OCI-LY1 (cell line): Measurements from ENCODE around the gene GOLPH3.

Source experiments
- H2AFZ ChIP-seq: fragments of 200-600 bp; sonication (generic), shearing (Covaris generic); 2 replicates; pipeline ENCODE4 v1.6.0; 2014; ENCODE audit warnings: antibody characterized with exemption, mild to moderate bottlenecking, low read length
- H3F3A ChIP-seq: fragments of 200-600 bp; sonication (generic), shearing (Covaris generic); 2 replicates; pipeline ENCODE4 v1.6.0; 2014; ENCODE audit warnings: mild to moderate bottlenecking, antibody characterized with exemption, low read length, moderate library complexity; ENCODE audit not compliant: insufficient read depth
- H3K27ac ChIP-seq: fragments of 200-600 bp; sonication (generic); 2 replicates; pipeline ENCODE4 v1.5.1; 2014; ENCODE audit warnings: low read length, mixed run types, mild to moderate bottlenecking, low read depth; ENCODE audit not compliant: poor library complexity, severe bottlenecking
- H3K27me3 ChIP-seq: fragments of 200-600 bp; sonication (generic); 2 replicates; pipeline ENCODE4 v1.6.0; 2014; ENCODE audit warnings: antibody characterized with exemption, mild to moderate bottlenecking, low read length, moderate library complexity; ENCODE audit not compliant: insufficient read depth
- H3K36me3 ChIP-seq: fragments of 200-600 bp; sonication (generic); 2 replicates; pipeline ENCODE4 v1.6.1; 2014; ENCODE audit warnings: mild to moderate bottlenecking, antibody characterized with exemption, low read length, moderate library complexity, mixed read lengths; ENCODE audit not compliant: insufficient read depth
- H3K4me1 ChIP-seq: fragments of 200-600 bp; sonication (generic); 2 replicates; pipeline ENCODE4 v1.5.1; 2014; ENCODE audit warnings: mild to moderate bottlenecking, low read length, moderate library complexity; ENCODE audit not compliant: insufficient read depth, severe bottlenecking
- H3K4me2 ChIP-seq: fragments of 200-600 bp; sonication (generic), shearing (Covaris generic); 2 replicates; pipeline ENCODE4 v1.6.1; 2014; ENCODE audit warnings: low read length
- H3K4me3 ChIP-seq: fragments of 200-600 bp; sonication (generic); 2 replicates; pipeline ENCODE4 v1.5.1; 2014; ENCODE audit warnings: low read length, low read depth, mild to moderate bottlenecking, mixed read lengths; ENCODE audit not compliant: poor library complexity, severe bottlenecking
- H3K79me2 ChIP-seq: fragments of 200-600 bp; shearing (Covaris generic); 2 replicates; pipeline ENCODE4 v1.6.1; 2016; ENCODE audit warnings: mixed run types, low read length, mixed read lengths; ENCODE audit not compliant: insufficient read depth
- H3K9ac ChIP-seq: fragments of 200-600 bp; sonication (generic), shearing (Covaris generic); 2 replicates; pipeline ENCODE4 v1.6.1; 2014; ENCODE audit warnings: mild to moderate bottlenecking, low read length, mixed read lengths
- H3K9me2 ChIP-seq: fragments of 200-600 bp; sonication (generic), shearing (Covaris generic); 2 replicates; pipeline ENCODE4 v1.6.1; 2014; ENCODE audit warnings: low read depth, mild to moderate bottlenecking, low read length, mixed read lengths
- H3K9me3 ChIP-seq: fragments of 200-600 bp; shearing (Covaris generic); 2 replicates; pipeline ENCODE4 v1.6.1; 2014; ENCODE audit warnings: low read length, mixed read lengths
- H4K20me1 ChIP-seq: fragments of 200-600 bp; sonication (generic), shearing (Covaris generic); 2 replicates; pipeline ENCODE4 v1.6.0; 2016; ENCODE audit warnings: mild to moderate bottlenecking, low read length; ENCODE audit not compliant: insufficient read depth
- EZH2 ChIP-seq: fragments of 200-600 bp; sonication (generic), shearing (Covaris generic); IDR thresholded peaks from 2 replicates; pipeline ENCODE4 v1.8.0; 2017; ENCODE audit warnings: borderline replicate concordance, mixed run types, mild to moderate bottlenecking, antibody characterized with exemption, low read length, moderate library complexity, mixed read lengths
- TF ChIP-seq, protein P1 (sequence below): fragments of 200-600 bp; sonication (generic), shearing (Covaris generic); IDR thresholded peaks from 2 replicates; pipeline ENCODE4 v1.5.1; 2017; ENCODE audit warnings: mild to moderate bottlenecking, antibody characterized with exemption, low read length, moderate library complexity, mixed read lengths

The GOLPH3 gene

DNA sequence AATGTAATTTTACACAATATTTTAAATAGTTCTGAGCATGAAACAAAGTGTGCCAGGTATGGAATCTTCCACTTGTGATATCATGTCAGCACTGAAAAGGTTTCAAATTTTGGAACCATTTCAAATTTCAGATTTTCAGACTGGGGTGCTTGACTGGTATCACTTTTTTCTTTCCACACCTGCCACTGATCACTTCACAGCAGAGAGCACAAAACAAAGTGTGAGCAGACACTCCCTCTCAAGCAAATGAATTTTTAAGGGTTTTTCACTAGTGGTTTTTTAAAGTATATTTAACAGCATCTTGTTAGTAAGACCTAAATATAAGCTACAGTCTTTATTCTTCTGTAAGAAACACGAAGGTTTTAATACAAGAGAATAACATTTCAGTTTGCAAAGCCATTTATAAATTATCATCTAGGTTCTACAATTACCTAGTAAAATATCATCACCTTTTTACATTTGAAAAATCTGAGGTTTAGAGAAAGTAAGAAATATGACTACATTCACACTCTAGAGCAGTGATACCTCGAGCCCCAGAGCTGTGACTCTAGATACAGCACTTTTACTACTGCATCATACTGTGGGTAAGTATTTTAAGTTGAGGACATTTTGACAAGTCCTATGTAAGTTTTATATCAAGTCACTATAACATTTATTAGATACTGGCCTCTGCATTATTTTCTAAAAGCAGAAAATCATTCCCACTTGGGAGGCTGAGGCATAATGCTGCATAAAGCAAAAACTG is 14.6 kb downstream of the GOLPH3 start:
- Histone ChIP-seq H3K27me3 (no peaks in the 10 kb centered on the region), H3K4me3 (no peak overlapping the region), H3K9me2 (no peaks in the 10 kb centered on the region), H4K20me1 (no peaks in the 10 kb centered on the region; the same call in 1 of the 2 replicates), H3K9ac (no peak overlapping the region), H3K4me1 (peaks cover 23% of the 10 kb centered on the region), H3F3A (0 out of 2 replicates have a peak, but pooled peaks cover 4% of the 10 kb centered on the region), H3K27ac (peak overlapping the region; percentile 17), H3K36me3 (peaks cover 30% of the 10 kb centered on the region), H3K79me2 (peaks cover 94% of the 10 kb centered on the region), H3K4me2 (no peak overlapping the region; the same call in 1 of the 2 replicates), H3K9me3 (no peaks in the 10 kb centered on the region), H2AFZ (no peak overlapping the region)
- no peak for TF ChIP-seq EZH2
- TF ChIP-seq, protein P1, sequence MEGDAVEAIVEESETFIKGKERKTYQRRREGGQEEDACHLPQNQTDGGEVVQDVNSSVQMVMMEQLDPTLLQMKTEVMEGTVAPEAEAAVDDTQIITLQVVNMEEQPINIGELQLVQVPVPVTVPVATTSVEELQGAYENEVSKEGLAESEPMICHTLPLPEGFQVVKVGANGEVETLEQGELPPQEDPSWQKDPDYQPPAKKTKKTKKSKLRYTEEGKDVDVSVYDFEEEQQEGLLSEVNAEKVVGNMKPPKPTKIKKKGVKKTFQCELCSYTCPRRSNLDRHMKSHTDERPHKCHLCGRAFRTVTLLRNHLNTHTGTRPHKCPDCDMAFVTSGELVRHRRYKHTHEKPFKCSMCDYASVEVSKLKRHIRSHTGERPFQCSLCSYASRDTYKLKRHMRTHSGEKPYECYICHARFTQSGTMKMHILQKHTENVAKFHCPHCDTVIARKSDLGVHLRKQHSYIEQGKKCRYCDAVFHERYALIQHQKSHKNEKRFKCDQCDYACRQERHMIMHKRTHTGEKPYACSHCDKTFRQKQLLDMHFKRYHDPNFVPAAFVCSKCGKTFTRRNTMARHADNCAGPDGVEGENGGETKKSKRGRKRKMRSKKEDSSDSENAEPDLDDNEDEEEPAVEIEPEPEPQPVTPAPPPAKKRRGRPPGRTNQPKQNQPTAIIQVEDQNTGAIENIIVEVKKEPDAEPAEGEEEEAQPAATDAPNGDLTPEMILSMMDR: no peak

DNA sequence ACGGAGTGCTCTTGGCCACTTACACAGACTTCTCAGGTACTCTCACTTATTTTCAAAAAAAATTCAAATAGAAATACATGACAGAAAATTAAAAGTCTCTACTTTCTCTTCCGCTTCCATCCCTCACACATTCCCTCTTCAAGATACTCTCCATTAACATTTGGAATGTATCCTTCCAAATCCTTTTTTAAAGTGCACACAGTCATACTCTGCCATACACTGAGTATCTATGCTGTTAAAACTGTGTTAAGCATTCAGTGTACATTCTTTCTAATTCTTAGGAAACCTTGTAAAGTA is 15.5 kb downstream of the GOLPH3 start:
- no peak overlapping the region for H3K4me3 ChIP-seq
- H3K27me3 ChIP-seq: no peaks in the 10 kb centered on the region
- 0 out of 2 replicates have a peak, but pooled peaks cover 4% of the 10 kb centered on the region for H3F3A ChIP-seq
- H2AFZ ChIP-seq: no peak overlapping the region
- no peak overlapping the region for H3K4me2 ChIP-seq
- H3K9me2 ChIP-seq: no peaks in the 10 kb centered on the region
- peaks cover 94% of the 10 kb centered on the region for H3K79me2 ChIP-seq
- no peak overlapping the region for H3K27ac ChIP-seq
- no peak overlapping the region for H3K9ac ChIP-seq
- H3K4me1 ChIP-seq: peaks cover 15% of the 10 kb centered on the region
- TF ChIP-seq, protein P1: no peak
- no peak for TF ChIP-seq EZH2
- no peaks in the 10 kb centered on the region for H3K9me3 ChIP-seq
- peaks cover 38% of the 10 kb centered on the region for H3K36me3 ChIP-seq
- no peaks in the 10 kb centered on the region; the same call in none of the 2 replicates for H4K20me1 ChIP-seq

DNA sequence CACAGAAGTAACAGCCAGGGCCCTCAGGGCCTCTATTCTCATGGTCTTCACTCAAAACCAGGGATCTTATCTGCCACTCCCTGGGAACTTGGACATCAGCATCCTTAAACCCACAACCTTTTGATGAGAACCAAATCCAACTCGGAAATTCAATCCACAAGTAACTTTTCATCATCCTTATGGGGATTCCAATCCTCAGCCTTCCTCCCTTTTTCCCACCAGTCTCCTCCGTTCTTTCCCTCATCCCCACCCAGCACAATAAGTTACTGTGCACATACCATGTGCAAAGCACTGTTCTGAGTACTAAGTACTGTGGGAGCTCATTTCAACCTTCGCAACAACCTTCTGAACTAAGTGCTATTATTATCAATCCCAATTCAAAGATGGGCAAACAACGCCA is 17.0 kb downstream of the GOLPH3 start:
- H3K9ac ChIP-seq: no peak overlapping the region
- H3K79me2 ChIP-seq: peaks cover 93% of the 10 kb centered on the region
- no peak overlapping the region for H3K4me2 ChIP-seq
- H3F3A ChIP-seq: 0 out of 2 replicates have a peak, but pooled peaks cover 4% of the 10 kb centered on the region
- no peak overlapping the region for H3K4me3 ChIP-seq
- H3K36me3 ChIP-seq: peaks cover 40% of the 10 kb centered on the region
- no peaks in the 10 kb centered on the region for H3K9me3 ChIP-seq
- peaks cover 15% of the 10 kb centered on the region for H3K4me1 ChIP-seq
- H2AFZ ChIP-seq: no peak overlapping the region
- H3K27me3 ChIP-seq: no peaks in the 10 kb centered on the region
- no peak overlapping the region for H3K27ac ChIP-seq
- H3K9me2 ChIP-seq: no peaks in the 10 kb centered on the region
- no peaks in the 10 kb centered on the region; the same call in none of the 2 replicates for H4K20me1 ChIP-seq
- TF ChIP-seq, protein P1: no peak
- TF ChIP-seq EZH2: no peak
